Effector memory CD4-positive, alpha-beta T cell (primary cell): ENCODE measurements around the gene PSMD9.

ENCODE experiments used
- DNase-seq, 3 donors: peaks; one replicate each; pipeline ENCODE4 v3.0.0-alpha.2; 2020
- H3K27ac ChIP-seq: 2 replicates; pipeline ENCODE4 v1.7.0; 2013; ENCODE audit warnings: mild to moderate bottlenecking, low read length, moderate library complexity; ENCODE audit not compliant: insufficient read depth, poor library complexity, severe bottlenecking
- H3K27me3 ChIP-seq: replicated peaks from 2 replicates; pipeline ENCODE4 v1.7.0; 2013; ENCODE audit warnings: mild to moderate bottlenecking, low read length; ENCODE audit not compliant: insufficient read depth, control insufficient read depth, poor library complexity, severe bottlenecking
- H3K36me3 ChIP-seq: 2 replicates; pipeline ENCODE4 v1.7.0; 2013; ENCODE audit warnings: mild to moderate bottlenecking, low read length, moderate library complexity; ENCODE audit not compliant: control insufficient read depth, insufficient read depth
- H3K4me1 ChIP-seq: 2 replicates; pipeline ENCODE4 v1.7.0; 2013; ENCODE audit warnings: low read length, mild to moderate bottlenecking; ENCODE audit not compliant: control insufficient read depth, insufficient read depth, poor library complexity, severe bottlenecking
- H3K4me3 ChIP-seq: 2 replicates; pipeline ENCODE4 v1.7.0; 2013; ENCODE audit warnings: low read length, low read depth, mild to moderate bottlenecking; ENCODE audit not compliant: insufficient read depth, poor library complexity, severe bottlenecking
- H3K9me3 ChIP-seq: 2 replicates; pipeline ENCODE4 v1.7.0; 2013; ENCODE audit warnings: mild to moderate bottlenecking, low read length, moderate library complexity; ENCODE audit not compliant: control insufficient read depth

The PSMD9 gene

DNA sequence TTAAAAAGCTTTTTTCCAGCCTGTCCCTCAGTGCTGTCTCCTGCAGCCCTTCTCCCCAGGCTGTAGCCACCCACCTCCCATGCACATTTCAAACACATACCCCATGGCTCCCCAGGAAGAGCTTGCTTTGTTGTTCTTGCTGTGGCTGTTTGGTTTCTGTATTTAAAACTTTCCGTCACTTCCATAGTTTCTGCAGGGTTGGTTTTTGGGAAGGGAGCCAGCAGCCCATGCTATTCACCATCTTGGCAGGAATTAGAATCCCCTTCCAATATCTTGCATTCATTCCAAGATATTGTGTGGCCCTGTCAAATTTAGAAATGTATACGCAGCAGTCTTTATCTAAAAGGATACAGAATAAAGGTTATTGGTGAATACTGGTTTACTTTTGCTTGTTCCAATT, 59.4 kb downstream of the PSMD9 start:
- DNase-seq, result no peak
- H3K27ac ChIP-seq, result no peak overlapping the region

DNA sequence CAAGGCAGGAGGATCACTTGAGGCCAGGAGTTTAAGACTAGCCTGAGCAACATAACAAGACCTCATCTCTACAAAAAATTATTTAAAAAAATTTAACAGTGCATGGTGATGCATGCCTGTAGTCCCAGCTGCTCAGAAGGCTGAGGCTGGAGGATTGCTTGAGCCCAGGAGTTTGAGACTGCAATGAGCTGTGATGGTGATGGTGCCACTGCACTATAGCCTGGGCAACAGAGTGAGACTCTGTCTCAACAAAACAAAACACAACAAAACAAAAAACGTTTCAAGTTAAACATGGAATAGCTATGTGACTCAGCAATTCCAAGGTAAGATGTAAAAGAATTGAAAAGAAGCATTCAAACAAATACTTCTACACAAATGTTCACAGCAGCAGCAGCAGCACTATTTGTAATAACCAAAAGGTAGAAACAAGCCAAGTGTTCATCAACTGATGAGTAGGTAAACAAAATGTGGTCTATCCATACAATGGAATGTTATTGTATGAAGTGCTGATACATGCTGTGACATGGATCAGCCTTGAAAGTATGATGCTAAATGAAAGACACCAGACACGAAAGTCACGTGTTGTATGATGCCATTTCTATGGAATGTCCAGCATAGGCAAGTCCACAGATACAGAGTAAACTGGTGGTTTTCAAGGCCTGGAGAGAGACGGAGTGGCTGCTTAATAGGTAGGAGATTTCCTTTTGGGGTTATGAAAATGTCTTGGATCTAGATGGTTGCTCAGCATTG, 61.2 kb downstream of the PSMD9 start:
- H3K27ac ChIP-seq, result no peak overlapping the region
- DNase-seq, result no peak
- no peak overlapping the region for H3K4me3 ChIP-seq
- no peaks in the 10 kb centered on the region for H3K36me3 ChIP-seq
- H3K4me1 ChIP-seq, result no peaks in the 10 kb centered on the region
- H3K27me3 ChIP-seq, result no peaks in the 10 kb centered on the region
- H3K9me3 ChIP-seq, result no peaks in the 10 kb centered on the region

More for the DNA sequence above, 59.4 kb downstream of the PSMD9 start:
- H3K4me1 ChIP-seq, result no peaks in the 10 kb centered on the region
- no peak overlapping the region for H3K4me3 ChIP-seq
- H3K9me3 ChIP-seq, result no peaks in the 10 kb centered on the region
- no peaks in the 10 kb centered on the region for H3K27me3 ChIP-seq
- no peaks in the 10 kb centered on the region for H3K36me3 ChIP-seq

DNA sequence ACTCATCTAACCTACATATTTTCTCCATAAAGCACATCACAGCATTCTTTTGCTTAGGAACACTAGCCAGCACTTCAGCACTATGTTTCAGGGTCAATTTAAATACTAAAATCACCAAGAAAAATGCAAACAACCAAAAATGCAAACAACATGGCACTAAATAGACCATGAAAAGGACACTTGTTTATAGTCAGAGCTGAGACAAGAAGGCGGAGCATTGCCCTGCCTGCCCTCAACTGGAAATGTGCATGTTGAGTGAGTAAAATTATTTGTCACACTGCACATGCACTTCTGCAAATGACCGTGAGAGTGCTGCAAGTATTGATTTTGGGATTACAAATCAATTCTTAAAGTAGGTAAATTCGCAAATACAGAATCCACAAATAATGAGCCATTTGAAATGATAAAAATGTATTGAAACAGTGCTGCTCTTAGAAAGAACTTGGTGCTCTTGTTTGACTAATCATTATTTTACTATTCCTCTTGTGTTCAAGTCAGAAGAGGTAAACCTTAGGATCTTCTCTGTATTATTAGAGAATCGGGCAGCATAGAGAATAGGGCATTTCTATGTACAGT, 64.6 kb downstream of the PSMD9 start:
- Histone ChIP-seq H3K9me3 (no peaks in the 10 kb centered on the region), H3K4me3 (no peak overlapping the region), H3K4me1 (no peaks in the 10 kb centered on the region), H3K36me3 (no peaks in the 10 kb centered on the region), H3K27me3 (no peaks in the 10 kb centered on the region), H3K27ac (no peak overlapping the region)
- DNase-seq, result no peak

DNA sequence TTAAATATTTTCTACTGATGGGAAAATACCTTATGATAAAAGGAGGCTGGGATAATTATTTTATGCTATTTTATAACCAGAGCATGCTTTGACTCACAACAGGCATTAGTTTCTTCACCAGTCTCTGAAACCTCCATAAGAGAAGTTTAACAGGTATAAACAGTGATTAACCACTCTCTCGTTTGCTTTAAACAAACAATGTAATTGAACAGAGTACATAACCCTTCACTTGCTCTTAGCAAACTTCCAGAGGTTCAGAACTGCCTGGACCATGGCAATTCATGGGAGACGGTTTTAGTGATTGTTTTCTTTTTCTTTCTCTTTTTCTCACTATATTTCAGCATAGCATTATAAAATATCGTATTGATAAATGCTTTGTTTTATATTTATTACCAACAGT, 65.1 kb downstream of the PSMD9 start:
- Histone ChIP-seq H3K4me1 (no peaks in the 10 kb centered on the region), H3K36me3 (no peaks in the 10 kb centered on the region), H3K27me3 (no peaks in the 10 kb centered on the region), H3K9me3 (no peaks in the 10 kb centered on the region), H3K27ac (no peak overlapping the region), H3K4me3 (no peak overlapping the region)
- no peak for DNase-seq

DNA sequence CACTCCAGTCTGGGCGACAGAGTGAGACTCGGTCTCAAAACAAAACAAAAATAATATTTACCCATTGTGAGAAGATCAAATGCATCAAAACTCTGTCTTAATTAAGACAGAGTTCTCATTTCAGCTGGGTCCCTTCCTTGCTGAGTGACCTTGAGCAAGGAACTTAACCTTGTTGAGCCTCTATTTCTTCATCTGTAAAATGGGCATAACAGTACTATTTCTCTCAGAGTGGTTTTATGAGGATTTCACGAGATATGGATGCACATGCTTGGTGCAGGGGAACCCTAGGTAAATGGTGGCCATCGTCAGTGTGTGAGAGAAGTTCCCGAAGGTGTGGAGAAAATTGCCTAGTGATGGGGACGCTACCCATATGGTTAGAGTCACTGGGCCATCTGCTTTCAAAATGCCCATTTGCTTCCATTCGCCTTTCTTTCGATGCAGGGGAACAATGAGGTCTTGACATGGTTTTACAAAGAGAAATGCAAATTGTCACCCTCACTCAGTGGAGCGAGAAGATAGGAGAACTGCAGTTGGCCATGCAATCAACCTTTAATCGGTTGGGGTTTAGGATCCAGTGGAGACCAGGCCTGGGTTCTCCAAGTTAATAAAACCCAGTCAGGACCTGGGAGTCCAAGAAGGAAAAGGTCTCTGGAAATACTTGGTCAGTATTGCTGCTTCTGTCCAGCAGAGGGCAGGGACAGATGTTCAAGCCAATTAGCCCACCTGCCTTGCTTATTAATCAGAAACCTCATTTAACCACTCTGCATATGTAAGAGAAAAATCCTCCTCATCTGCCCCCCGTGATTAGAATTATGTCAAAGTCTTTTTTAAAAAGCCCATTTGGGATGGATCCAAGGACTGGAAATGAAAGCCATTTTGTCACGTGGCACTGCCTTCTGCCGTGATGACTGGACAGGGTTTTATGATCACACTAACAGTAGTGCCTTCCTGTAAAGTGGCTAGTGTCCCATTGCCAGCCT, 67.0 kb downstream of the PSMD9 start:
- Histone ChIP-seq H3K27ac (no peak overlapping the region), H3K27me3 (no peaks in the 10 kb centered on the region), H3K9me3 (no peaks in the 10 kb centered on the region), H3K4me3 (no peak overlapping the region), H3K4me1 (no peaks in the 10 kb centered on the region), H3K36me3 (no peaks in the 10 kb centered on the region)
- no peak for DNase-seq

DNA sequence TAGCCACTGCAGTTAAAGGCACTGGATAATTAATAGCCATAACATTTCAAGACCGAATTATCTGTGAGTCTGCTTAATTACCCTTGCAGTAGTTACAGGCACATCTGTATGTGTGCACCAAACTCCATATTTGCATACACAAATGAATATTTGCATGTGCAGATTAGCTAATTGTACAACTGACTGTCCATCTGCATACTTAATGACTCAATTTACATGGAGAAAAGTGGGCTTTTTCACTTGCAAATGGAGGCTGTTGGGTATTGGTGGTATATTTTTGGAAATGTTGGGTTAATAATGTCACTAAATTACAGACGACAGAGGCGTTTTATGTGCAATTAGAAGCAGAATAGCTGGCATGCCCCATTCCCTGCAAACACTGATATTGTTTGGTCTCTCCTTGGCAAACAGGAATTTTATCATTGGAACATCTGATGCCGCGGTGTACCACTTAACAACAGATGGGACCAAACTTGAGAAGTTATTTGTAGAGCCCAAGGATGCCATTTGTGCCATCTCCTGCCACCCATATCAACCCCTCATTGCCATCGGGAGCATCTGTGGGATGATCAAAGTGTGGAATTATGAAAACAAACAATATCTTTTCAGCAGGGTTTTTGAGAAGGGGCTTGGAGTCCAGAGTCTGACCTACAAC, 69.4 kb downstream of the PSMD9 start:
- H3K9me3 ChIP-seq, result no peaks in the 10 kb centered on the region
- H3K4me1 ChIP-seq, result no peaks in the 10 kb centered on the region
- H3K4me3 ChIP-seq, result no peak overlapping the region
- no peak for DNase-seq
- no peak overlapping the region for H3K27ac ChIP-seq
- H3K36me3 ChIP-seq, result no peaks in the 10 kb centered on the region
- H3K27me3 ChIP-seq, result no peaks in the 10 kb centered on the region

DNA sequence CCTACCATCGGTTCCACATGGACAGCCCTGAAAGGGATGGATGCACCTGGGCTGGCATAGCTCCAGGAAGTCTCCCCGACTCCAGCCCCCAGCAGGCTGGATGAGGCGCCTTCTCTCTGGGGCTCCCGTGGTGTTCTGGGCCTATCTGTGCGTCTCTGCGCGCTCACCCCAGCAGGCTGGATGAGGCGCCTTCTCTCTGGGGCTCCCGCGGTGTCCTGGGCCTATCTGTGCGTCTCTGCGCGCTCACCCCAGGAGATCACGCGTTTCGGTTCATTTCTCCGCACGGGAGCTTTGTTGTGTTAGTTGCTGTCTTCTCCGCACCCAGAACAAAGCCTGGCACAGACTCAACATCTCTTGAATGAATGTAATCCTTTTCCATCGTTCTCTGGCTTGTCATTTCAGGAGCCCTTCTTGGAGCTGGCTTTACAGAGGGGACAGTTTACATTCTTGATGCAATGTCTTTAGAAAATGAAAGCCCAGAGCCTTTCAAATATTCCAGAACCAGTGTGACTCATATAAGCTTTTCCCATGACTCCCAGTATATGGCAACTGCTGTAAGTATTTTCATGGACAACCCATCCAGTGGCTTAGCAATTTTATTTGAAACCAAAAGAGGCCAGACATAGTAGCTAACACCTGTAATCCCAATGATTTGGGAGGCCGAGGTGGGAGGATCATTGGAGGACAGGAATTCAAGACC, 70.1 kb downstream of the PSMD9 start:
- DNase-seq, result no peak
- Histone ChIP-seq H3K4me3 (no peak overlapping the region), H3K27ac (no peak overlapping the region), H3K27me3 (no peaks in the 10 kb centered on the region), H3K9me3 (no peaks in the 10 kb centered on the region), H3K4me1 (no peaks in the 10 kb centered on the region), H3K36me3 (no peaks in the 10 kb centered on the region)

DNA sequence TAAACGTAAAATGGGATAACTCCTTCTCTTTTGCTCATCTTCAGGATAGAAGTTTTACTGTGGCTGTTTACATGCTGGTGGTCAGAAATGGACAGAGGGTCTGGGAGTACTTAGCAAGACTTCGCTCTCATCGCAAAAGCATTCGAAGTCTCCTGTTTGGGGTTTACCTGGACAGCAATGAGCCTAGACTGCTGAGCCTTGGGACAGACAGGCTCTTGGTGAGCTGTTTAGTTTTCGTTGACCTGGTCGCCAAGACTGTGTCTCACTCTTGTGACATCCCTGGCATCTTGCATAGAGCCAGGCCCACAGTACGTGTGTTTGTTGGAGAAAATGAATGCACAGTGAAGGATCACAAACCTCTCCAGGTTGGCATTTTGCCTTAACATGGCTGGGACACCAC, 72.0 kb downstream of the PSMD9 start:
- Histone ChIP-seq H3K4me1 (no peaks in the 10 kb centered on the region), H3K9me3 (no peaks in the 10 kb centered on the region), H3K27me3 (no peaks in the 10 kb centered on the region), H3K27ac (no peak overlapping the region), H3K36me3 (no peaks in the 10 kb centered on the region), H3K4me3 (no peak overlapping the region)
- DNase-seq, result no peak

DNA sequence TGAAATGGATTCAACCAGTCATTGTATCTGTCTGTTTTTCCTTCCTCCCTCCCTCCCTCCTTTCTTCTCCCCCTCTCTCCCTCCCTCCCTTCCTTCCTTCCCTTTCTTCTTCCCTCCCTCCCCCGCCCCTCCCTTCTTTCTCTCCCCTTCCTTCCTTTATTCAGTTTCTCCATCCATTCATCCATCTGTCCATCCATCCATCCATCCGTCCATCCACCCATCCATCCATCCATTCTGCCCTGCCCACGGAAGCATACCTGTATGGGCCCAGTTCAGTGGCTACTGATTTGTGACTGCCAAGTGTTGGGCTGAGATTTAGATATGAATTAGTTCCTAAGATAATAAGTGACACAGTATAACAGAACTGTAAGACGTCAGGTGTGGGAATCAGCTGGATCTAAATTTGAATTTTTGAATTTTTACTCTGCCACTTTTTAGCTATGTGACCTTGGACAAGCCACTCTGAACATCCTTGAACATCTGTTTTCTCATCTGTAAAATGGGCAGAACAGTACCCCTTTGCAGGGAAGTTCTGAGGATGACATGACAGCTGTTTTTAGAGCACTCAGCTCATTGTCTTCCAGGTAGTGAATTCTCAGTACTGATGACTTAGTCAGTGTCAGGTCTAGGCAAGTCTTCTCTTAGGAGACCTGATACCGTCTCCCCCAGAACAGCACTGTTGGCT, 72.7 kb downstream of the PSMD9 start:
- Histone ChIP-seq H3K27me3 (no peaks in the 10 kb centered on the region), H3K36me3 (no peaks in the 10 kb centered on the region), H3K4me1 (no peaks in the 10 kb centered on the region), H3K27ac (no peak overlapping the region), H3K4me3 (no peak overlapping the region), H3K9me3 (no peaks in the 10 kb centered on the region)
- DNase-seq, result no peak
